Measurements from ENCODE around the gene MYPN. TPM values are rescaled to one million over a fixed set of nuclear protein-coding genes. Genes with fewer than 3 reads are reported as not detected.
"Not testable (repeated sequence)": the region's sequence is repeated elsewhere in the genome, so short reads cannot be mapped to it uniquely, and the experiment has no call there.

MYPN gene
- total RNA-seq, 1 donor from 2014 or later = 1.4 TPM

- DNase-seq (ENCODE audit: low spot score) = no peak
Observed at GRCh38 chr10:68135922-68136792, 26.9 kb downstream of the MYPN start.

DNA sequence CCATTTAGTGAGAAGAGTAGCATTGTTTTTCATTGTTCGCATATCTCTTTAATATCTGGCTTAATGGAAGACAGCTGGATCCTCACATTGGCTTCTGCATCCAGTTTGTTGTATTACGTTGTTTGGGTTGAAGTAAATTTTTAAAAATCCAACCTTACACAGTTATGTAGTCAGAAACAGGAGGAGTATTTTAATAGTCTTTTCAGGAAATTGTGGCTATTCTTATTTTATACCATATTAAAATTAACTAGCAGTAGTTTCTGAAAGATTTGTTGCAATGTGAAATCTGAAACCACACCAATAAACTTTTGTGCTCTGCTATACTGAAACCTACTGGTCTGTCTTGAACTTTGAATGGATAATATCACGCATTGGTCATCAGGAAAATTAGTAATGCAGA is 27.9 kb downstream of the MYPN start:
- no peak for DNase-seq (ENCODE audit: low spot score)

DNA sequence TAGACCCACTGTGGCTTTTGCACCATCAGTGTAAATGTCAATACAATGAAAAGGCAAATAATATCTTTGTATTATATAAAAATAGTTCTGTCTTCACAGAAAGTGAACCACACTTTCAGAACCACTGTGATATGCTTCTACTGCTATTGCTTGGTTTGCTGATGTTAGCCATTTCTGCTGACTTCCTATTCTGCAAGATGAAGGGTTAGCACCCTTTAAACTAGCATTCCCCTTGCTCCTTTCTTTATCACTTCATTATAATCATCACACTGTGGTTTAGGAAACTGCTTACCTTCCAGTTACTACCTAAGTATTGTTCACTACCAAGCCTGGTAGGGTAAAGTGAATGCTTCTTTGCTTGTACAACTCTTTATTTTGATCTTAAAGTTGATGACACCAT is 29.2 kb downstream of the MYPN start:
- no peak for DNase-seq (ENCODE audit: low spot score)

DNA sequence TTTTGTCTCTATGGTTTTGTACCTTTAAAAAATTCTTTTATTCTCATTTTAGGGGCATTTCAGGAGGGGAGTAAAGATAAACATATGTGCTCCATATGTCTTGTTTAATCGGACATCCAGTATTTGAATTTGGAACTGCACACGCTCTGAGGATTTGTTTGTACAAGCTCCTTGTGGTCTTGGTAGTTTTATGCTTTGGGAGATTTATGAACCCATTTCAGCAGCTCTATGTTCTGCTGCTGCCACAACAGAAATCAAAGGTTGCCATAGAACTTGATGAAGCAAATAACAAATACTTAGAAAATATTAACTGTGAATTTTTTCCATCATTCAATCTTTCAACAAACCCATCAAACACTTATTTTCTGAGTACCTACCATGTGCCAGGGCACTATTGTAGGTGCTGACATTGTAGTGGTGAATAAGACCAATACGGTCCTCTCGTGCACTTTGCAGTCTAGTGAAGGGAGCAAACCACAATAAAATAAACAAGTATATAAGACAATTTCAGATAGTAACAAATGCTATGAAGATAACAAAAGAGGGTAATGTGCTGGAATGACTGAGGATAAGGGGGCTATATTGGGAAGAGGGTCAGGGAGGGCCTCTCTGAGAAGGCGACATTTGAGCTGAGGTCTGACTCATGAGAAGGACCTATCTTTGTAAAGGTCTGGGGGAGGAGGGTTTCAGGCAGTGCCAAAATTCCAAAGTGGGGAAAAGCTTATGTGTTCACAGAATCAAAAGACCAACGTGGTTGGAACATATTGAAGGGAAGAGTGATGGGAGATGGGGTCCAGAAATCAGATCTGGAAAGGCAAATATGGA is 30.4 kb downstream of the MYPN start:
- no peak for DNase-seq (ENCODE audit: low spot score)

DNA sequence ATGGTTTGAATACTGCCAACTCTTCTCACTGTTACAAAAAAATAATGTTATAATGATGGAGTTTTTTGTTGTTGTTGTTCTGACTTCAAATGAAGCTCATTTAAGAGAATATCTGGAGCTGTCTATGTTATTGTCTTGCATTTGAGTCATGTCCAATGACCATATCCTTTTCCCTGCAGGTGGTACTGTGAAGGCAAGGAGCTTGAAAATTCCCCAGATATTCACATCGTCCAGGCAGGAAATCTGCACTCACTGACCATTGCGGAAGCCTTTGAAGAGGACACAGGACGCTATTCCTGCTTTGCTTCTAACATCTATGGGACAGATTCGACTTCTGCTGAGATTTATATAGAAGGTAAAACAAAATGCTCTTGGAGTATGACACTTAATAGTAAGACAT is 33.5 kb downstream of the MYPN start:
- no peak for DNase-seq (ENCODE audit: low spot score)

GRCh38 chr10:68144709-68145108 is 35.4 kb downstream of the MYPN start:
- DNase-seq (ENCODE audit: low spot score) = no peak

DNA sequence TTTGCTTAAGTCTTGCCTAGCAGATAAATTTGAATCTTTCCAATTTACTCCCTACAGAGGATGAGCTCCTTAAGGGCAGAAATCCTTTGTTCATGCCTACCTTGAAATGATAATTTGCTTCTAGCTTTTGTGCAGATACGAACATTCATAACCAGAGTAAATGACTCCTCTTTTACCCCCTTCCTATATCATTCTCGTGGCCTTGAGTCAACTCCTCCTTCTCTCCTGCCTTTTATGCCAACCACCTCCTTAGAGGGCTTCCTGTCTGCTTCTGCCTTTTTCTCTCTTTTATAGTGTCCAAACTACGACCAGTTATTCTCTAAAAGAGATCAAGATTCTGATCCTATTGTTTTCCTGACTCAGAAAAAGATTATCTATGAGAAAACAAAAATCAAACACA is 36.4 kb downstream of the MYPN start:
- no peak for DNase-seq (ENCODE audit: low spot score)

DNA sequence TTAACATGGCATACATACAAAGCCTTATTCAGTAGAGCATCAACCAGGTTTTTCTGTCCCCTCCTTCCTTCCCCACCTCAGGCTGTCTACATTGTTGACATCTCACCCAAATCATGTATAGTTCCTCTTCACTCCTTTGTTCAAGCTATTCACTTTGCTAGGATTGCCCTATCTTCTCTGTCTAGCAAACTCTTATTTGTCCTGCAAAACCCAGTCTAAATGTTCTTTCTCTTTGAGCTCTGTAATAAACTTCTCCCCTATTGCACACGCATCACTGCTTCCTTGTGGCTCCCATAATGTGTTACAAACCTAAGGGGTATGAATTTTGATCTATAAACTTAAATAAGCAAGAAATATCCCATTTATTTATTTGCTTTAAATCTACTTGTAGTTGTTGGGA is 36.8 kb downstream of the MYPN start:
- no peak for DNase-seq (ENCODE audit: low spot score)

- DNase-seq (ENCODE audit: low spot score) = no peak
Observed at GRCh38 chr10:68151453-68151852, 42.2 kb downstream of the MYPN start.

DNA sequence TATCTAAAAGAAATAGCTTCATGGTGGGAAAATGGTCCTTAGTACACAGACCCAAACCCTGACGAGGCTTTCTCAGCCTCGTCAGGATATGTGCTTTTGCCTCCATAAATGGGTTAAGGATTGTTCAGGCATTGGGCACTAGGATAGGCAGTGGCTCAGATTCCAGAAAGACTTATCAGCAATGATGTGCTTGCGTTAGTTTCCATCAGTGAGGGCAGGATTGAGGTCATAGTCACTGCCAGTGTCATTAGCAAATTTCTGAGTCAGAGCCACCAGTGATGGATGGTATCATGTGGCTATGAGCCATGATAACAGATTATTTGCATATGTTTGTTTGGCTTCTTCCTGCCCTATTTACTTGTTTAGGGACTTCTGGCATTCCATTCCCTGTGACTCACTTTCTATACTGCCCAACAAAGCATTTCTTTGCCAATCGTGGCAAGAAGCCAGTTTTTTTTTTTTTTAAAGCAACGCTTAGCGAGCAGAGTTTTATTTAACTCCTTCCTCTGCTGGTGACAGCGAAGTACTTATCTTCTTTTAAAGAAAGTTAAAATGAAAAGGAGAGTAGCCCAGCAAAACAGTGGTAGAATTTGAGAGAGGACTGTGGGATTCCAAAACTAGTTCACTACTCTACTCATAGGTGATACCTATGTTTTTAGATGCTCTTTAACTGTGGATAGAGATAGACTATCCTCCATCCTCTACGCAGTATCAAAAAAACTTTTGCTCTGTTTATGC is 44.4 kb downstream of the MYPN start:
- DNase-seq (ENCODE audit: low spot score) = peak; percentile 90

DNA sequence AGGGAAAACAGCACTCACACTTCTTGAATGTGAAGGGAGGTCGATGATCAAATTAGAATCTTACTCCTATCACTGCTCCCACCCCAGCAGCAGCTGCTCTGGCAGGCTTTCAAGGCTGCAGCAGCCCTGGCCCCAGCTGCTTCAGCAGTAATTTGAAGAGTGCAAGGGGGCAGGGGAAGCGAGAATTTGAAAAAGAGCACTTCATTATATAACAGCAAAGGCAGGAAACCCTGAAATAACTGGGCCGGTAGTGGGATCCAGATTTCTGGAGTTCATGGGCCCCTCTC is 44.9 kb downstream of the MYPN start:
- DNase-seq (ENCODE audit: low spot score) = peak; percentile 81

GRCh38 chr10:68155615-68156210 is 46.4 kb downstream of the MYPN start:
- DNase-seq (ENCODE audit: low spot score) = peak; percentile 70

DNA sequence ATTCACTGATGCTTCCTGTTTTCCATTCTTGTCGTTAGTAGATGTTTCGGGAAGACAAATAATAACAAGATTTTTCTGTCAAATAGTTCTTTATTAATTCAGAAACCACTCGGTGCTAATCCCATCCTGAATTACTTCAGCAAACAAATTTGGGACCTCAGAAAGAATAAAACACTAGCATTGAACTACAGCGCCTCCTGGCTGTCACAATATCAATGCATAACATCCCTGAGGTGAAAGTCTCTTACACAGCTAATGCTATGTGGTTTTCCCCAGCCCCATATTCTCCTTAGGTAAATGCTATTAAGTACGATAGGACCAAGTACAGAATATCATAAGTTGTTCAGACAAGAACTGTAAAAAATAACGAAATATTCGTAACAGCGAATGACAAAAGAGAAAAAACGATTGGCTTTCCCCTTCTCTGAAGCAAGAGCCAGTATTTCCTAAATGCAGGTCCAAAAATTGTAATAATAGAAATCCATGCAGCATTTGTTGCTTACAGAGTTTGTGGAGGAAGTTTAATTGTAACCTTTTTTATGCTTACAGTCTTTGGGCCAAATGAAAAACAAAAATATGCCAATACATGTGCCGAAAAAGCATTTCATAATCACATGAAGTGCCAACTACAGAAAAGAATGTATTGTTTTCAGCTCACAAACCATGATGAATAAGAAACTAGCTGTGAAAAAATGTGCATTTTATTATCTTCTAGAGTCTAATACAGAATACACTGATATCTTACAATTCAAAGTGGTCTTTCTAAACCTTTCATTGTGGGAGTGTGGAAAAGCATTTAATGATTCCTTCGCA is 47.3 kb downstream of the MYPN start:
- DNase-seq (ENCODE audit: low spot score) = peak; percentile 51

GRCh38 chr10:68157522-68157921 is 48.2 kb downstream of the MYPN start:
- not testable (repeated sequence) for DNase-seq (ENCODE audit: low spot score)

DNA sequence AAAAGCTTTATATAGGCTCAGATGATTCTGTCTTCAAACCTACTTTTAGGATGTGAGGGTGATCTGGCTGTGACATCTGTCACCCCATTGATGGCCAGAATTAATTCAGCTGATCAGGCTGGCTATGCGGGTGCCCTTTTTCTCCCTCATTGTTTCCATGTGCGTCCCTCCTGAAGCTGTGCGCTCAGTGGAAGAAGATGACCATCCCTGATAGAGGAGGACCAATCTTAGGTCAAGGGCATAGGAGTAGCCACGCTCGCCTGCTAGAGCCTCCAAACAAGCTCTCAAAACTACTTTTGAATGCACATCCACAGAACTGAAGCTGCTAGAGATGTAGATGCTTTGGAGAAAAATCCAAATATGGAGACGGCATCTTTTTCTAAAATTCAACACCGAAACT is 48.7 kb downstream of the MYPN start:
- no peak for DNase-seq (ENCODE audit: low spot score)

DNA sequence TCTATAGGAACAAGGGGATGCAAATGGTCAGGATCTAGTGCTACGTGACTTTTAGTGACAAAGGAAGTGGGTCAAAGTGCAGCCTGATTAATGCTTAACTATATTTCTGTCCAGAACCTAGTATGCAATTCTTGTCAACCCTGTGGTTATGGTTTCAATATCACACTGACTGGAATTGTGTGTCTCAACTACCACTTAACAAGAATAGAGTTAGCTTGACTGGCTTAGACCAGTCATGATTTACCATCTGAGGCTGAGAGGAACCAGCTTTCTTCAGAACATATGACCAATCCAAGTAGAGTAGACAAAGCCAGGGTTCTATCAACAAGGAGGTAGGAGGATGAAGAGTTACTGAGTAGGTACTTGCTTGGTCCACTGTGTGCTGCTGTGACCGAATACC is 54.4 kb downstream of the MYPN start:
- DNase-seq (ENCODE audit: low spot score) = no peak

DNA sequence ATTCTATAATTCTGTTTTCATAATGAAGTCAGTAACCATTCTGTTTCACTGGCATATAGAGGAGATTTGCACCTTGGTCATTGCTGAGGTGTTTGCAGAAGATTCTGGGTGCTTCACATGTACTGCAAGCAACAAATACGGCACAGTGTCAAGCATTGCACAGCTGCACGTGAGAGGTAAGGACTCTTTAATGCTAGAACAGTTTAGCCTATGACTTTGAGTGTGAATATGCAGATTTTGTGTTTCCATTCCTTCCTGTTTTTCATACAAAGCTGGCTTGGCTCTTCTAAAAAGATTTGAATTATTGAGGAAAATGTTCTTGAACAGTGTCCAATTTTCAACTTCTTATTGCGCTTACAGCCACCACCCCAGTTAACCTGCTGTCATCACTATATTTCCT is 56.4 kb downstream of the MYPN start:
- DNase-seq (ENCODE audit: low spot score) = no peak

DNA sequence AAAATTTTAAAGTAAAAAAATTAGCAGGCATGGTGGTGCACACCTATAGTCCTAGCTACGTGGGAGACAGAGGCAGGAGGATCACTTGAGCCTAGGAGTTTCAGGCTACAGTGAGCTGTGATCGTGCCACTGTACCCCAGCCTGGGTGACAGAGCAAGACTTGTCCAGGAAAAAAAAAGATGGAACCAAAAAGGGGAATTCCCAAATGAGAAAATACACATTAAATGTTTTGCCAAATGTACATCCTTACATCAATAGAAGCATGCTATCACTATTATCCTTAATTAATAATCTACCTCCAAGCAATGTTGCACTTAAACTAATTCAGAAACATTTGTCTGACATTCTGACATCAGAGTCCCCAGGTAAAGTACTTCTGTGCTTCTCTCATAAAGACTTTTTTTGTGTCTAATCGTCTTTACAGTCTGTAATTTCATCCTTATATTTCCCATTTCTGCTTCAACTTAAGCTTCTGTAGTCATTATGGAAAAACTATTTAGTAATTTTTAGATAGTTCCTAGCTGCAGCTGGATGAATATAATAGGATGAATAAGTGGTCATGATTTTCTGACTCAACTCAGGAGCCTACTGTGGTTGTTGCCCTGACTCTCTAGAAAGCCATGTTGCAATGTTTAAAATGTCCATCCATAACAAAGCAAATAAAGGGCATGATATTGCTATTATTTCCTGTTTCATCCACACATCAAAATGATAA is 57.7 kb downstream of the MYPN start:
- no peak for DNase-seq (ENCODE audit: low spot score)

GRCh38 chr10:68167586-68168189 is 58.4 kb downstream of the MYPN start:
- DNase-seq (ENCODE audit: low spot score) = no peak

GRCh38 chr10:68171539-68172080 is 62.3 kb downstream of the MYPN start:
- DNase-seq (ENCODE audit: low spot score) = no peak

Measured in umbilical cord (tissue), 2 donors.